ENCODE results near the gene STAT5B. TPM values are rescaled to one million over a fixed set of nuclear protein-coding genes. Genes with fewer than 3 reads are reported as not detected.
A peak's percentile ranks its signal among the peaks of the same experiment; 100 is the strongest.

The STAT5B gene
- total and polyA plus RNA-seq, 9 of the 15 experiments (the other 6 are each of a cell fraction or from before 2014, with no cell fraction given): 20.8 to 176 (median 92.4) TPM

GRCh38 chr17:42312285-42313130 is 36.3 kb upstream of the STAT5B start (continued):
- TF ChIP-seq HBP1 (CRISPR knock-in tag; IDR thresholded peaks at IDR 0.05): peak; percentile 80; the same call in 1 of the 2 replicates
- peak; percentile 78; the same call in 1 of the 2 replicates for TF ChIP-seq OTX1 (CRISPR knock-in tag; IDR thresholded peaks at IDR 0.05)
- peak; percentile 97; the same call in 1 of the 2 replicates for TF ChIP-seq POLR2AphosphoS2 (IDR thresholded peaks at IDR 0.05; ENCODE audit: low read length)
- TF ChIP-seq ZC3H8 (IDR thresholded peaks at IDR 0.05): no peak
- TF ChIP-seq AFF4 (CRISPR knock-in tag; IDR thresholded peaks at IDR 0.05): 0 out of 2 replicates have a peak, but pooled peaks have one; percentile 70
- no peak for TF ChIP-seq ZBTB40 (IDR thresholded peaks at IDR 0.05)
- no peak for TF ChIP-seq ZBTB40 (CRISPR knock-in tag; IDR thresholded peaks at IDR 0.05)
- TF ChIP-seq IRF2 (CRISPR knock-in tag; IDR thresholded peaks at IDR 0.05): no peak
- no peak for TF ChIP-seq TSC22D4 (tag; IDR thresholded peaks at IDR 0.05)
- TF ChIP-seq ILK (tag; IDR thresholded peaks at IDR 0.05; ENCODE audit: borderline replicate concordance, low read depth): no peak
- peak; percentile 78 to 82 for TF ChIP-seq KDM1A (IDR thresholded peaks at IDR 0.05)
- peak; percentile 69; the same call in 1 of the 2 replicates for TF ChIP-seq CBX1 (IDR thresholded peaks at IDR 0.05; ENCODE audit: low read depth)
- TF ChIP-seq ZNF436 (CRISPR knock-in tag; IDR thresholded peaks at IDR 0.05): no peak

Measured in K562 (cell line).